Measurements from ENCODE around the gene FBXL19. TPM values are rescaled to one million over a fixed set of nuclear protein-coding genes. Genes with fewer than 3 reads are reported as not detected.
A peak's percentile ranks its signal among the peaks of the same experiment; 100 is the strongest.

FBXL19 gene
- total and polyA plus RNA-seq, 9 of the 15 experiments (the other 6 are each of a cell fraction or from before 2014, with no cell fraction given): 0.13 to 48.0 (median 13.5) TPM; not detected in 1

- TF ChIP-seq, protein P1, sequence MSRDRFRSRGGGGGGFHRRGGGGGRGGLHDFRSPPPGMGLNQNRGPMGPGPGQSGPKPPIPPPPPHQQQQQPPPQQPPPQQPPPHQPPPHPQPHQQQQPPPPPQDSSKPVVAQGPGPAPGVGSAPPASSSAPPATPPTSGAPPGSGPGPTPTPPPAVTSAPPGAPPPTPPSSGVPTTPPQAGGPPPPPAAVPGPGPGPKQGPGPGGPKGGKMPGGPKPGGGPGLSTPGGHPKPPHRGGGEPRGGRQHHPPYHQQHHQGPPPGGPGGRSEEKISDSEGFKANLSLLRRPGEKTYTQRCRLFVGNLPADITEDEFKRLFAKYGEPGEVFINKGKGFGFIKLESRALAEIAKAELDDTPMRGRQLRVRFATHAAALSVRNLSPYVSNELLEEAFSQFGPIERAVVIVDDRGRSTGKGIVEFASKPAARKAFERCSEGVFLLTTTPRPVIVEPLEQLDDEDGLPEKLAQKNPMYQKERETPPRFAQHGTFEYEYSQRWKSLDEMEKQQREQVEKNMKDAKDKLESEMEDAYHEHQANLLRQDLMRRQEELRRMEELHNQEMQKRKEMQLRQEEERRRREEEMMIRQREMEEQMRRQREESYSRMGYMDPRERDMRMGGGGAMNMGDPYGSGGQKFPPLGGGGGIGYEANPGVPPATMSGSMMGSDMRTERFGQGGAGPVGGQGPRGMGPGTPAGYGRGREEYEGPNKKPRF (IDR thresholded peaks at IDR 0.05; ENCODE audit: low read depth, low read length): no peak
- peak; percentile 97 to 98 for TF ChIP-seq SIX5 (IDR thresholded peaks at IDR 0.05; ENCODE audit: borderline replicate concordance in 1 of 2, insufficient read depth in 1 of 2, low read depth in 1 of 2, low read length in 2 of 2)
- no peak; a peak in 1 of 4 replicates for TF ChIP-seq TBL1XR1 (IDR thresholded peaks at IDR 0.05; ENCODE audit: low read length in 2 of 2)
- TF ChIP-seq, protein P2, sequence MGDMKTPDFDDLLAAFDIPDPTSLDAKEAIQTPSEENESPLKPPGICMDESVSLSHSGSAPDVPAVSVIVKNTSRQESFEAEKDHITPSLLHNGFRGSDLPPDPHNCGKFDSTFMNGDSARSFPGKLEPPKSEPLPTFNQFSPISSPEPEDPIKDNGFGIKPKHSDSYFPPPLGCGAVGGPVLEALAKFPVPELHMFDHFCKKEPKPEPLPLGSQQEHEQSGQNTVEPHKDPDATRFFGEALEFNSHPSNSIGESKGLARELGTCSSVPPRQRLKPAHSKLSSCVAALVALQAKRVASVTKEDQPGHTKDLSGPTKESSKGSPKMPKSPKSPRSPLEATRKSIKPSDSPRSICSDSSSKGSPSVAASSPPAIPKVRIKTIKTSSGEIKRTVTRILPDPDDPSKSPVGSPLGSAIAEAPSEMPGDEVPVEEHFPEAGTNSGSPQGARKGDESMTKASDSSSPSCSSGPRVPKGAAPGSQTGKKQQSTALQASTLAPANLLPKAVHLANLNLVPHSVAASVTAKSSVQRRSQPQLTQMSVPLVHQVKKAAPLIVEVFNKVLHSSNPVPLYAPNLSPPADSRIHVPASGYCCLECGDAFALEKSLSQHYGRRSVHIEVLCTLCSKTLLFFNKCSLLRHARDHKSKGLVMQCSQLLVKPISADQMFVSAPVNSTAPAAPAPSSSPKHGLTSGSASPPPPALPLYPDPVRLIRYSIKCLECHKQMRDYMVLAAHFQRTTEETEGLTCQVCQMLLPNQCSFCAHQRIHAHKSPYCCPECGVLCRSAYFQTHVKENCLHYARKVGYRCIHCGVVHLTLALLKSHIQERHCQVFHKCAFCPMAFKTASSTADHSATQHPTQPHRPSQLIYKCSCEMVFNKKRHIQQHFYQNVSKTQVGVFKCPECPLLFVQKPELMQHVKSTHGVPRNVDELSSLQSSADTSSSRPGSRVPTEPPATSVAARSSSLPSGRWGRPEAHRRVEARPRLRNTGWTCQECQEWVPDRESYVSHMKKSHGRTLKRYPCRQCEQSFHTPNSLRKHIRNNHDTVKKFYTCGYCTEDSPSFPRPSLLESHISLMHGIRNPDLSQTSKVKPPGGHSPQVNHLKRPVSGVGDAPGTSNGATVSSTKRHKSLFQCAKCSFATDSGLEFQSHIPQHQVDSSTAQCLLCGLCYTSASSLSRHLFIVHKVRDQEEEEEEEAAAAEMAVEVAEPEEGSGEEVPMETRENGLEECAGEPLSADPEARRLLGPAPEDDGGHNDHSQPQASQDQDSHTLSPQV (IDR thresholded peaks at IDR 0.05): peak; percentile 57
- TF ChIP-seq CBX5 (IDR thresholded peaks at IDR 0.05; ENCODE audit: borderline replicate concordance, low read depth): no peak
- no peak for TF ChIP-seq DPF2 (IDR thresholded peaks at IDR 0.05)
Measured at GRCh38 chr16:30922960-30923535, 324 bp upstream of the FBXL19 start (continued).

Data from K562 (cell line).